ENCODE measurements around the gene CA10. TPM values are rescaled to one million over a fixed set of nuclear protein-coding genes. Genes with fewer than 3 reads are reported as not detected.

CA10 gene
- total and polyA plus RNA-seq, 2 donors (not counting 3 experiments of a cell fraction or from before 2014, with no cell fraction given) = not detected

DNA sequence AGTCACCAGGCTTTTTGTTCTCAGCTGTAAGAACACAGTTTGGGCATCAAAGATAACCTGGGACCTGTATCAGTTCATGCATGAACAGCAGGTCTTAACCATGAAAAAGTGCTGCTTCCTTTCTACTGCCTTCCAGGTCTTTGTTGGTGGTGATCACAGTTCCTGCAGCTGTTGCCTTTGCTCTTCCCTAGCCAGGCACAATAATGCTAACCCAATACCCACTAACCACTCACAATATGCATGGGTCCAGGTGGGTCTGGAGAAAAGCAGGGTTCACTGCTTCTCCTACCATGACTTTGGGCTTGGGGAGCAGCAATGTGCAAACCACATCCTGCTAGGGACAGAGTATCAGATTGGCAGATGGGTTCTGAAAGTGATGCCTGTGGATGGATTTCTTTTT, 501.3 kb downstream of the CA10 start:
- TF ChIP-seq EZH2 (IDR thresholded peaks at IDR 0.05; ENCODE audit: borderline replicate concordance, low read depth, low read length, severe bottlenecking) (no peak), POLR2AphosphoS5 (IDR thresholded peaks at IDR 0.05; ENCODE audit: insufficient read depth, low read depth, low read length) (no peak), MYC (IDR thresholded peaks at IDR 0.05; ENCODE audit: low read depth, low read length) (no peak), GATA2 (IDR thresholded peaks at IDR 0.05; ENCODE audit: insufficient read depth, insufficient read length, low read depth, low read length) (no peak), CTCF (IDR thresholded peaks at IDR 0.05; ENCODE audit: extremely low read depth in 1 of 2, insufficient read depth in 1 of 2, low read depth in 1 of 2, low read length in 2 of 2) (no peak), POLR2A (IDR thresholded peaks at IDR 0.05; ENCODE audit: low read depth, low read length) (no peak), FOS (IDR thresholded peaks at IDR 0.05; ENCODE audit: borderline replicate concordance, insufficient read depth, low read length) (no peak), JUN (IDR thresholded peaks at IDR 0.05; ENCODE audit: borderline replicate concordance, insufficient read depth, insufficient read length, low read depth) (no peak)
- TF ChIP-seq, protein P1, sequence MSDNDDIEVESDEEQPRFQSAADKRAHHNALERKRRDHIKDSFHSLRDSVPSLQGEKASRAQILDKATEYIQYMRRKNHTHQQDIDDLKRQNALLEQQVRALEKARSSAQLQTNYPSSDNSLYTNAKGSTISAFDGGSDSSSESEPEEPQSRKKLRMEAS (IDR thresholded peaks at IDR 0.05; ENCODE audit: insufficient read depth, insufficient read length) = no peak
- no peak for DNase-seq (ENCODE audit: low read depth, low spot score)
- no peak overlapping the region for H3K4me3 ChIP-seq (replicated peaks in 1 of 3; ENCODE audit: insufficient read depth in 1 of 3, low read depth in 1 of 3, low read length in 3 of 3)
- no peaks in the 10 kb centered on the region for H3K79me2 ChIP-seq (ENCODE audit: control insufficient read depth, insufficient read depth, low read length)
- no peak for FAIRE-seq
- H3K9ac ChIP-seq (replicated peaks; ENCODE audit: extremely low read depth, insufficient read depth, low read length) = no peak overlapping the region
- no peaks in the 10 kb centered on the region for H3K4me1 ChIP-seq (ENCODE audit: control insufficient read depth, extremely low read depth, insufficient read depth, low read length)
- no peak overlapping the region for H2AFZ ChIP-seq (ENCODE audit: low read depth, low read length)
- intact Hi-C loops (cut with micrococcal nuclease) = no loop called here
- dilution Hi-C loops (cut with MboI; ENCODE audit: extremely low pct_ligation_motif_present, low sequenced_read_pairs) = no loop called here
- H3K9me1 ChIP-seq (replicated peaks; ENCODE audit: control insufficient read depth, extremely low read depth, insufficient read depth, low read length) = no peaks in the 10 kb centered on the region
- H3K27me3 ChIP-seq (ENCODE audit: control insufficient read depth in 2 of 2, insufficient read depth in 2 of 2, low read length in 2 of 2) = no peaks in the 10 kb centered on the region
- ChIA-PET POLR2A (no interaction called here), CTCF (no interaction called here)
- H3K36me3 ChIP-seq (ENCODE audit: control insufficient read depth in 2 of 2, extremely low read depth in 1 of 2, insufficient read depth in 2 of 2, low read length in 2 of 2) = no peaks in the 10 kb centered on the region
- no peaks in the 10 kb centered on the region for H3K9me3 ChIP-seq (replicated peaks; ENCODE audit: control insufficient read depth, insufficient read depth, low read length)
- BruUV-seq (replicated peaks) = no TSS peak
- no peak overlapping the region for H3K27ac ChIP-seq (ENCODE audit: insufficient read depth, low read depth, low read length)
- H4K20me1 ChIP-seq (replicated peaks; ENCODE audit: control insufficient read depth, extremely low read depth, insufficient read depth, low read length) = no peaks in the 10 kb centered on the region
- no peak overlapping the region for H3K4me2 ChIP-seq (ENCODE audit: insufficient read depth, low read length)
